IPS DF 4.7 (cell line): ENCODE data around the gene CYP4F8.
"Not testable (repeated sequence)": the region's sequence is repeated elsewhere in the genome, so short reads cannot be mapped to it uniquely, and the experiment has no call there.

Source experiments
- DNase-seq: peaks from one replicate; pipeline ENCODE4 v3.0.0-alpha.2; 2013; ENCODE audit warnings: low spot score; ENCODE audit errors: extremely low read depth

Gene CYP4F8

GRCh38 chr19:15643387-15643786 is 28.4 kb downstream of the CYP4F8 start:
- DNase-seq: no peak

GRCh38 chr19:15644066-15644741 is 29.2 kb downstream of the CYP4F8 start:
- DNase-seq: no peak

- no peak for DNase-seq
These were observed 29.8 kb downstream of the CYP4F8 start for GRCh38 chr19:15644816-15645215.

- DNase-seq: no peak
These were observed 34.5 kb downstream of the CYP4F8 start for GRCh38 chr19:15649526-15649925.

GRCh38 chr19:15650123-15650522 is 35.1 kb downstream of the CYP4F8 start:
- not testable (repeated sequence) for DNase-seq

- no peak for DNase-seq
These were observed 36.8 kb downstream of the CYP4F8 start for GRCh38 chr19:15651791-15652190.

GRCh38 chr19:15652559-15653278 is 37.7 kb downstream of the CYP4F8 start:
- DNase-seq: no peak

GRCh38 chr19:15656467-15656866 is 41.4 kb downstream of the CYP4F8 start:
- no peak for DNase-seq

- DNase-seq: no peak
These were observed 48.2 kb downstream of the CYP4F8 start for GRCh38 chr19:15663247-15663646.

GRCh38 chr19:15666186-15666585 is 51.2 kb downstream of the CYP4F8 start:
- no peak for DNase-seq

GRCh38 chr19:15666883-15667282 is 51.9 kb downstream of the CYP4F8 start:
- no peak for DNase-seq

- no peak for DNase-seq
These were observed 54.4 kb downstream of the CYP4F8 start for GRCh38 chr19:15669440-15669839.

GRCh38 chr19:15669891-15670290 is 54.9 kb downstream of the CYP4F8 start:
- no peak for DNase-seq

- no peak for DNase-seq
These were observed 56.3 kb downstream of the CYP4F8 start for GRCh38 chr19:15671237-15671821.

GRCh38 chr19:15671891-15672579 is 57.0 kb downstream of the CYP4F8 start:
- DNase-seq: no peak

GRCh38 chr19:15672580-15673175 is 57.7 kb downstream of the CYP4F8 start, which contains the start of gene CYP4F12:
Gene CYP4F12 (plus strand): TSS chr19:15673087. CDS start chr19:15673530, 443 bp downstream.
- no peak for DNase-seq

- DNase-seq: no peak
These were observed 58.2 kb downstream of the CYP4F8 start for GRCh38 chr19:15673176-15673654.

- no peak for DNase-seq
These were observed 60.5 kb downstream of the CYP4F8 start for GRCh38 chr19:15675560-15675959.

GRCh38 chr19:15679089-15679488 is 64.1 kb downstream of the CYP4F8 start:
- no peak for DNase-seq

GRCh38 chr19:15679865-15680264 is 64.8 kb downstream of the CYP4F8 start:
- DNase-seq: not testable (repeated sequence)
